Measurements from ENCODE around the gene GPC3.

DNA sequence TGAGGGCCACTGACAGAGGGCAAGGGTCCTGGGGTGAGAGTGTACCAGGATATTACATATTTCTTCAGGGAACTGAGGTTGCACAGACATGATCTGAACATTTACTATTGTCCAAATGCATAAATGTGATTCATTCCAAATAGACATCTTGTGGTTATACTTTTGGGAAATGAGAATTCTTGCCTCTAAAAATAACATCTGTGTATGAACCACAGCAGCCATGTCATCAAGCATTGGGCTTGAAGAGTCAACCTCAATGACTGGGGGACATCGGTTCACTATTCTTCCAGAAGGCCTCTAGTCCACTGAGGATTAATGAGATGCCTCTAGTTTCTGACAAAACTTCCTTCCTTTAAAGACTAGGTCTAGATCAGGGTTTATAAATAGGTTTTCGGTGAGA lies 377.0 kb downstream of the GPC3 start:
- TF ChIP-seq, protein P1, sequence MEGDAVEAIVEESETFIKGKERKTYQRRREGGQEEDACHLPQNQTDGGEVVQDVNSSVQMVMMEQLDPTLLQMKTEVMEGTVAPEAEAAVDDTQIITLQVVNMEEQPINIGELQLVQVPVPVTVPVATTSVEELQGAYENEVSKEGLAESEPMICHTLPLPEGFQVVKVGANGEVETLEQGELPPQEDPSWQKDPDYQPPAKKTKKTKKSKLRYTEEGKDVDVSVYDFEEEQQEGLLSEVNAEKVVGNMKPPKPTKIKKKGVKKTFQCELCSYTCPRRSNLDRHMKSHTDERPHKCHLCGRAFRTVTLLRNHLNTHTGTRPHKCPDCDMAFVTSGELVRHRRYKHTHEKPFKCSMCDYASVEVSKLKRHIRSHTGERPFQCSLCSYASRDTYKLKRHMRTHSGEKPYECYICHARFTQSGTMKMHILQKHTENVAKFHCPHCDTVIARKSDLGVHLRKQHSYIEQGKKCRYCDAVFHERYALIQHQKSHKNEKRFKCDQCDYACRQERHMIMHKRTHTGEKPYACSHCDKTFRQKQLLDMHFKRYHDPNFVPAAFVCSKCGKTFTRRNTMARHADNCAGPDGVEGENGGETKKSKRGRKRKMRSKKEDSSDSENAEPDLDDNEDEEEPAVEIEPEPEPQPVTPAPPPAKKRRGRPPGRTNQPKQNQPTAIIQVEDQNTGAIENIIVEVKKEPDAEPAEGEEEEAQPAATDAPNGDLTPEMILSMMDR (IDR thresholded peaks at IDR 0.05), result no peak
- TF ChIP-seq POLR2A (IDR thresholded peaks at IDR 0.05) (no peak), EP300 (IDR thresholded peaks at IDR 0.05; ENCODE audit: low read depth) (no peak), POLR2AphosphoS5 (IDR thresholded peaks at IDR 0.05) (no peak)
